OCI-LY7 (cell line): Measurements from ENCODE around the gene LYRM4. TPM values are rescaled to one million over a fixed set of nuclear protein-coding genes. Genes with fewer than 3 reads are reported as not detected.

Experiments
- BruUV-seq: library from RNA; stranded (reverse); fragments of 400-500 nt; replicated peaks from 2 replicates; lab custom pipeline; 2021; lab: Mats Ljungman, UMichigan
- CTCF ChIA-PET: fragments of 300-600 bp; sonication (Branson Sonifier 250); formaldehyde crosslinking; loops from one replicate; lab custom pipeline; 2022; ENCODE audit warnings: antibody characterized with exemption; ENCODE audit not compliant: unreplicated experiment; lab: Charles Lee
- POLR2A ChIA-PET: fragments of 300-600 bp; sonication (Branson Sonifier 250); formaldehyde crosslinking; loops from one replicate; lab custom pipeline; 2022; ENCODE audit warnings: antibody characterized with exemption; lab: Charles Lee
- DNase-seq: peaks from one replicate; pipeline ENCODE4 v3.0.0-alpha.2; 2015; ENCODE audit warnings: low spot score
- H2AFZ ChIP-seq: fragments of 200-600 bp; sonication (generic), shearing (Covaris generic); 2 replicates; pipeline ENCODE4 v1.6.1; 2014; ENCODE audit warnings: mild to moderate bottlenecking, antibody characterized with exemption, low read length, moderate library complexity
- H3K27ac ChIP-seq: fragments of 200-600 bp; sonication (generic); 2 replicates; pipeline ENCODE4 v1.5.1; 2014; ENCODE audit warnings: mixed run types, low read depth, mild to moderate bottlenecking, moderate library complexity, low read length, inconsistent platforms; ENCODE audit not compliant: poor library complexity, severe bottlenecking
- H3K36me3 ChIP-seq: fragments of 200-600 bp; sonication (generic); 2 replicates; pipeline ENCODE4 v1.6.1; 2014; ENCODE audit warnings: mild to moderate bottlenecking, antibody characterized with exemption, low read length, moderate library complexity, mixed read lengths; ENCODE audit not compliant: insufficient read depth
- H3K4me1 ChIP-seq: fragments of 200-600 bp; sonication (generic); 2 replicates; pipeline ENCODE4 v1.5.1; 2014; ENCODE audit warnings: mild to moderate bottlenecking, low read length; ENCODE audit not compliant: insufficient read depth, poor library complexity, severe bottlenecking
- H3K4me2 ChIP-seq: fragments of 200-600 bp; sonication (generic); 2 replicates; pipeline ENCODE4 v1.6.1; 2014; ENCODE audit warnings: mild to moderate bottlenecking, low read length
- H3K4me3 ChIP-seq: fragments of 200-600 bp; sonication (generic); 2 replicates; pipeline ENCODE4 v1.5.1; 2014; ENCODE audit warnings: mild to moderate bottlenecking, low read depth, low read length; ENCODE audit not compliant: poor library complexity, severe bottlenecking
- H3K79me2 ChIP-seq: fragments of 200-600 bp; sonication (generic); 2 replicates; pipeline ENCODE4 v1.6.1; 2016; ENCODE audit warnings: low read depth, mild to moderate bottlenecking, low read length, moderate library complexity, mixed read lengths; ENCODE audit not compliant: insufficient read depth
- H3K9me2 ChIP-seq: fragments of 200-600 bp; sonication (generic); 2 replicates; pipeline ENCODE4 v1.6.1; 2016; ENCODE audit warnings: mild to moderate bottlenecking, low read length, mixed read lengths; ENCODE audit not compliant: insufficient read depth
- H3K9me3 ChIP-seq: fragments of 200-600 bp; sonication (generic); 2 replicates; pipeline ENCODE4 v1.6.1; 2014; ENCODE audit warnings: mild to moderate bottlenecking, mixed run types, low read length, mixed read lengths
- H4K20me1 ChIP-seq: fragments of 200-600 bp; sonication (generic); 2 replicates; pipeline ENCODE4 v1.6.1; 2014; ENCODE audit warnings: mild to moderate bottlenecking, antibody characterized with exemption, low read length, moderate library complexity, mixed read lengths; ENCODE audit not compliant: insufficient read depth
- EZH2phosphoT487 ChIP-seq: fragments of 200-600 bp; sonication (generic); IDR thresholded peaks from 2 replicates; pipeline ENCODE4 v1.6.1; 2018; ENCODE audit warnings: low read depth, borderline replicate concordance, mild to moderate bottlenecking, mixed run types, antibody characterized with exemption, low read length, moderate library complexity, mixed read lengths
- intact Hi-C: fragments of 100-400 bp; cut with micrococcal nuclease; formaldehyde crosslinking; loops from one replicate; pipeline ENCODE4 v1.10.0; 2022; ENCODE audit not compliant: unreplicated experiment
- total RNA-seq, 2 experiments: library from RNA; depleted of rRNA in 1 of 2; stranded (reverse); fragments of >200 nt in 1 of 2; shearing (Covaris generic) in 1 of 2; gene quantifications; 2 replicates each; pipeline ENCODE4 v1.2.3, GENCODE V29; 2014 to 2022
- TF ChIP-seq, protein P1 (sequence below): fragments of 200-600 bp; sonication (generic); conservative IDR thresholded peaks from 2 replicates; pipeline ENCODE4 v1.5.1; 2014; ENCODE audit warnings: mild to moderate bottlenecking, antibody characterized with exemption, low read length, moderate library complexity, mixed read lengths

The LYRM4 gene
- total RNA-seq, 2 experiments from 2014 or later, result 19.6 to 34.3 TPM

DNA sequence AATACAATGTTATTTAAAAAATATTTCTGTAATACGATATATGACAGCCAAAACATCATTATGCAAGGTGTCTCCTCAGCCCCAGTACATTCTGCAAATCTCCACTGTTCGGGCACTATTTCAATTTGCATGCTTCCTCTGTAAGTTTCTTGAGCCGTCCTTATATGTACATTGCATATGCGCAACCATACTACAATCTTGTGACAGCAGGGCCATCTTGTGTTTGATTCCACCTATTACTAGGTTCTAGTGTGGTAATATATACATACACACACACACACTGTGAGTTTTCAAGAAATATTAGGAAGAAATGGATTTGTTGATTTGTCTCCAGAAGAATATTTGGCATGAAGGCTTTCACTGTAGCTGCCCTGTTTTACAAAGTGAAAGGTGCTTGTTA is 9.8 kb downstream of the LYRM4 start:
- DNase-seq, result no peak
- no TSS peak for BruUV-seq
- intact Hi-C loops, result no loop called here
- no peaks in the 10 kb centered on the region for H3K4me1 ChIP-seq
- TF ChIP-seq, protein P1, sequence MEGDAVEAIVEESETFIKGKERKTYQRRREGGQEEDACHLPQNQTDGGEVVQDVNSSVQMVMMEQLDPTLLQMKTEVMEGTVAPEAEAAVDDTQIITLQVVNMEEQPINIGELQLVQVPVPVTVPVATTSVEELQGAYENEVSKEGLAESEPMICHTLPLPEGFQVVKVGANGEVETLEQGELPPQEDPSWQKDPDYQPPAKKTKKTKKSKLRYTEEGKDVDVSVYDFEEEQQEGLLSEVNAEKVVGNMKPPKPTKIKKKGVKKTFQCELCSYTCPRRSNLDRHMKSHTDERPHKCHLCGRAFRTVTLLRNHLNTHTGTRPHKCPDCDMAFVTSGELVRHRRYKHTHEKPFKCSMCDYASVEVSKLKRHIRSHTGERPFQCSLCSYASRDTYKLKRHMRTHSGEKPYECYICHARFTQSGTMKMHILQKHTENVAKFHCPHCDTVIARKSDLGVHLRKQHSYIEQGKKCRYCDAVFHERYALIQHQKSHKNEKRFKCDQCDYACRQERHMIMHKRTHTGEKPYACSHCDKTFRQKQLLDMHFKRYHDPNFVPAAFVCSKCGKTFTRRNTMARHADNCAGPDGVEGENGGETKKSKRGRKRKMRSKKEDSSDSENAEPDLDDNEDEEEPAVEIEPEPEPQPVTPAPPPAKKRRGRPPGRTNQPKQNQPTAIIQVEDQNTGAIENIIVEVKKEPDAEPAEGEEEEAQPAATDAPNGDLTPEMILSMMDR, result no peak
- no peak for TF ChIP-seq EZH2phosphoT487
- H3K79me2 ChIP-seq, result peaks cover 12% of the 10 kb centered on the region; the same call in 1 of the 2 replicates
- ChIA-PET POLR2A (no interaction called here), CTCF (no interaction called here)
- H3K9me3 ChIP-seq, result 0 out of 2 replicates have a peak, but pooled peaks cover 4% of the 10 kb centered on the region
- no peak overlapping the region for H3K4me2 ChIP-seq
- H2AFZ ChIP-seq, result no peak overlapping the region
- H3K27ac ChIP-seq, result no peak overlapping the region
- peaks cover 48% of the 10 kb centered on the region for H3K36me3 ChIP-seq
- H3K9me2 ChIP-seq, result no peaks in the 10 kb centered on the region
- peaks cover 6% of the 10 kb centered on the region; the same call in 1 of the 2 replicates for H4K20me1 ChIP-seq
- no peak overlapping the region for H3K4me3 ChIP-seq

DNA sequence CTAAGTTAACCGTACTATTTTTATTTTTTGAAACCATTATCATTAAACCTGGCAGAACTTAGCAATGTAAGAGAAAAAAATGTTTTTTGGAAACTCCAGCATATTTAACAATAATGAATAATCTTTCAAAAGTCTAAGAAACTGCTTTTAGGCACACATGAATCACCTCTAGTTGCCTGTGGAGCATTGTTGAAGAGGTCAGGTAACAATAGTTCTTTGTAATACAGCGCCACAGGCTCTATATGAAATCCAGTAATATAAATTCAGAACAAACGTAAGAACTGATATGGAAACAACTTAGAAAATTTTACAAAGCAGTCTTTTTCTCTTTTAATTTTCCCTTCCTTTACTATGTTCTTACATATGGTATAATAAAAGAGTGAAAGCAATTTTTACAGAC is 10.3 kb downstream of the LYRM4 start:
- H3K9me3 ChIP-seq, result 0 out of 2 replicates have a peak, but pooled peaks cover 4% of the 10 kb centered on the region
- no peak overlapping the region for H3K4me2 ChIP-seq
- no peak overlapping the region for H3K27ac ChIP-seq
- peaks cover 6% of the 10 kb centered on the region; the same call in 1 of the 2 replicates for H4K20me1 ChIP-seq
- peaks cover 12% of the 10 kb centered on the region; the same call in 1 of the 2 replicates for H3K79me2 ChIP-seq
- no peaks in the 10 kb centered on the region for H3K9me2 ChIP-seq
- H2AFZ ChIP-seq, result no peak overlapping the region
- peaks cover 45% of the 10 kb centered on the region for H3K36me3 ChIP-seq
- H3K4me1 ChIP-seq, result no peaks in the 10 kb centered on the region
- intact Hi-C loops, result no loop called here
- no TSS peak for BruUV-seq
- no peak overlapping the region for H3K4me3 ChIP-seq
- POLR2A ChIA-PET, result no interaction called here
- TF ChIP-seq, protein P1, result no peak
- no peak for TF ChIP-seq EZH2phosphoT487
- CTCF ChIA-PET, result no interaction called here
- DNase-seq, result no peak

DNA sequence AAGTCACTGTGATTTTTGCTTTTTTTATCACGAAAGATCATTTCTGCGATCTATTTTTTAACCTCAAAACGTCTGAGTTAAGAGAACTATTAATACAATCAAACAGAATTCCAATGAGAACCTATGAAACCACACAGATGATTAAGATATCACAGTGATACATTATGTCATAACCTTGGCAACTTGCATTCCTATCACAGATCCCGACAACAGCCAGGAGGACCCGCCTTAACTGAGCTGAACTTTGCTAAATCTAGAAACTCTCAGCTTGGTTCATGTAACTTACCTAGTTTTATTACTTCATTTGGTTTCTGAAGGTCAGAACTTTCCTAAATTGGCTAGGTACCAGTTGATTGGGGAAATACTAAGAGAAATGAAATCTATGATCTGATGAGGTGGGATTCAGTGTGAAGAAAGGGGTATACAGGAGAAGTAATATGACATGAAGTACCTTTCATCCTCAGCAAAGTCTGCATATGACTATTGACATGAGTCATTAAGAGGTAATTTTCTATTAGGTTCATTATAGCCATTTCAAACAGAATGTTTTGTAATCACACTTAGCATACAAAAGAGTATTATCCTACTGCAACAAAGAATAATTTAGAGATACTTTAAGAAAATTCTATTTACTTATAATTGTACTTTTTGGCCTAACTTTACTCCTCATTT is 11.2 kb downstream of the LYRM4 start:
- Histone ChIP-seq H3K4me1 (no peaks in the 10 kb centered on the region), H3K4me3 (no peak overlapping the region), H3K9me2 (no peaks in the 10 kb centered on the region), H4K20me1 (peaks cover 6% of the 10 kb centered on the region; the same call in 1 of the 2 replicates), H2AFZ (no peak overlapping the region), H3K79me2 (peaks cover 12% of the 10 kb centered on the region; the same call in 1 of the 2 replicates), H3K27ac (no peak overlapping the region), H3K36me3 (peaks cover 41% of the 10 kb centered on the region), H3K4me2 (no peak overlapping the region), H3K9me3 (0 out of 2 replicates have a peak, but pooled peaks cover 4% of the 10 kb centered on the region)
- no TSS peak for BruUV-seq
- POLR2A ChIA-PET, result no interaction called here
- intact Hi-C loops, result no loop called here
- no peak for DNase-seq
- TF ChIP-seq EZH2phosphoT487, result no peak
- TF ChIP-seq, protein P1, result no peak
- CTCF ChIA-PET, result no interaction called here
